HEK293 (cell line): ENCODE data around the gene GAA.
A peak's percentile ranks its signal among the peaks of the same experiment; 100 is the strongest.

ENCODE experiments used
- CTCF ChIA-PET: fragments of 350-600 bp; formaldehyde crosslinking; extraction: SDS; loops from one replicate; lab custom pipeline; 2021; ENCODE audit warnings: antibody characterized with exemption; lab: Yijun Ruan, JAX
- POLR2A ChIA-PET: fragments of 300-600 bp; formaldehyde crosslinking; extraction: SDS; loops from one replicate; lab custom pipeline; 2020; ENCODE audit warnings: antibody characterized with exemption, inconsistent platforms; lab: Yijun Ruan, JAX
- H3K27ac ChIP-seq: fragments of 200-500 bp; sonication (Bioruptor generic); 2 replicates; pipeline ENCODE4 v1.5.1; 2014; ENCODE audit warnings: low read depth, low read length, control low read depth, inconsistent platforms; ENCODE audit errors: extremely low read depth
- H3K36me3 ChIP-seq, 2 experiments: fragments of 200-500 bp in 1 of 2; sonication (Bioruptor generic) in 1 of 2; 1 replicate in 1 of 2; 2 replicates in 1 of 2; pipeline ENCODE4 v1.5.1; 2014 to 2017; ENCODE audit warnings: inconsistent platforms in 2 of 2, low read length in 2 of 2; ENCODE audit not compliant: control insufficient read depth in 2 of 2, insufficient read depth in 1 of 2
- H3K4me1 ChIP-seq: fragments of 200-500 bp; sonication (Bioruptor generic); 2 replicates; pipeline ENCODE4 v1.5.1; 2014; ENCODE audit warnings: mild to moderate bottlenecking, low read length, inconsistent platforms; ENCODE audit not compliant: control insufficient read depth, insufficient read depth
- H3K4me3 ChIP-seq: 2 replicates; pipeline ENCODE4 v1.5.1; 2011; ENCODE audit warnings: low read depth, mild to moderate bottlenecking, control low read depth, low read length, moderate library complexity
- H3K9me3 ChIP-seq: fragments of 200-500 bp; sonication (Bioruptor generic); 2 replicates; pipeline ENCODE4 v1.5.1; 2014; ENCODE audit warnings: low read depth, low read length, inconsistent platforms; ENCODE audit not compliant: control insufficient read depth, insufficient read depth
- BCL6B ChIP-seq: fragments of 450-650 bp; formaldehyde crosslinking; IDR thresholded peaks from 2 replicates; pipeline ENCODE4 v1.5.1; 2017; ENCODE audit warnings: missing biosample characterization, missing genetic modification characterization
- PRDM10 ChIP-seq: fragments of 450-650 bp; formaldehyde crosslinking; IDR thresholded peaks from 2 replicates; pipeline ENCODE4 v1.5.1; 2016; ENCODE audit warnings: missing biosample characterization, missing genetic modification characterization
- ZBTB10 ChIP-seq: fragments of 450-650 bp; formaldehyde crosslinking; IDR thresholded peaks from 2 replicates; pipeline ENCODE4 v1.5.1; 2016; ENCODE audit warnings: missing biosample characterization, missing genetic modification characterization
- ZIC2 ChIP-seq: fragments of 450-650 bp; formaldehyde crosslinking; IDR thresholded peaks from 2 replicates; pipeline ENCODE4 v1.5.1; 2016; ENCODE audit warnings: missing biosample characterization, missing genetic modification characterization
- ZNF169 ChIP-seq: fragments of 450-650 bp; formaldehyde crosslinking; IDR thresholded peaks from 2 replicates; pipeline ENCODE4 v1.5.1; 2016; ENCODE audit warnings: missing biosample characterization, missing genetic modification characterization
- ZNF426 ChIP-seq: fragments of 450-650 bp; formaldehyde crosslinking; IDR thresholded peaks from 2 replicates; pipeline ENCODE4 v1.5.1; 2017; ENCODE audit warnings: missing biosample characterization, missing genetic modification characterization, mild to moderate bottlenecking, inconsistent platforms, moderate library complexity
- ZNF473 ChIP-seq: fragments of 450-650 bp; formaldehyde crosslinking; IDR thresholded peaks from 2 replicates; pipeline ENCODE4 v1.5.1; 2017; ENCODE audit warnings: missing biosample characterization, missing genetic modification characterization
- ZNF514 ChIP-seq: fragments of 450-650 bp; formaldehyde crosslinking; IDR thresholded peaks from 2 replicates; pipeline ENCODE4 v1.5.1; 2016; ENCODE audit warnings: missing biosample characterization, missing genetic modification characterization
- ZNF600 ChIP-seq: fragments of 450-650 bp; formaldehyde crosslinking; IDR thresholded peaks from 2 replicates; pipeline ENCODE4 v1.5.1; 2016; ENCODE audit warnings: missing biosample characterization, missing genetic modification characterization
- ZNF701 ChIP-seq: fragments of 450-650 bp; formaldehyde crosslinking; IDR thresholded peaks from 2 replicates; pipeline ENCODE4 v1.5.1; 2016; ENCODE audit warnings: missing biosample characterization, missing genetic modification characterization
- ZSCAN18 ChIP-seq: fragments of 450-650 bp; formaldehyde crosslinking; IDR thresholded peaks from 2 replicates; pipeline ENCODE4 v1.5.1; 2016; ENCODE audit warnings: missing biosample characterization, missing genetic modification characterization

GAA gene

GRCh38 chr17:80096561-80097021 is 4.8 kb upstream of the GAA start (continued):
- no peak for TF ChIP-seq BCL6B (tag by site-specific recombination)
- no peak for TF ChIP-seq ZBTB10
- TF ChIP-seq, all 188 proteins: peak for 0

- H3K27ac ChIP-seq: no peak overlapping the region
- no peak overlapping the region for H3K4me3 ChIP-seq
- TF ChIP-seq ZNF426 (tag by site-specific recombination) (no peak), ZNF600 (tag by site-specific recombination) (no peak), ZNF701 (tag by site-specific recombination) (no peak), ZNF473 (tag by site-specific recombination) (no peak), ZNF169 (tag by site-specific recombination) (no peak)
- no peaks in the 10 kb centered on the region for H3K36me3 ChIP-seq
- H3K9me3 ChIP-seq: no peaks in the 10 kb centered on the region
- ChIA-PET POLR2A (no interaction called here), CTCF (interaction anchor here (0.7 kb wide), 1 partner anchor 270 kb away, joined by 4 read pairs; no protein-coding TSS in a partner anchor)
- H3K4me1 ChIP-seq: peaks cover 4% of the 10 kb centered on the region; the same call in 1 of the 2 replicates
Measured at GRCh38 chr17:80097127-80097621, 4.2 kb upstream of the GAA start.

- peaks cover 4% of the 10 kb centered on the region; the same call in 1 of the 2 replicates for H3K4me1 ChIP-seq
- TF ChIP-seq ZNF514 (tag by site-specific recombination): no peak
- TF ChIP-seq ZSCAN18 (tag by site-specific recombination): no peak
- peak; percentile 69 for TF ChIP-seq PRDM10 (tag by site-specific recombination)
- peak; percentile 90 for TF ChIP-seq ZIC2 (tag by site-specific recombination)
- no peak overlapping the region for H3K4me3 ChIP-seq
- no peaks in the 10 kb centered on the region for H3K9me3 ChIP-seq
- POLR2A ChIA-PET: no interaction called here
- CTCF ChIA-PET: no interaction called here
- H3K27ac ChIP-seq: no peak overlapping the region
- H3K36me3 ChIP-seq: no peaks in the 10 kb centered on the region
Measured at GRCh38 chr17:80097844-80098691, 3.3 kb upstream of the GAA start.
